Epithelial cell of esophagus (primary cell): ENCODE results near the gene SGTA.

Experiments
- DNase-seq: peaks from one replicate; pipeline ENCODE4 v3.0.0; 2010; ENCODE audit warnings: low read depth
- H3K4me3 ChIP-seq: 2 replicates; pipeline ENCODE4 v1.5.1; 2011; ENCODE audit warnings: mild to moderate bottlenecking, low read length, control low read depth
- TF ChIP-seq, protein P1 (sequence below): IDR thresholded peaks from 2 replicates; pipeline ENCODE4 v1.5.1; 2011; ENCODE audit warnings: low read depth, mild to moderate bottlenecking, low read length, control low read depth, inconsistent platforms; ENCODE audit not compliant: insufficient read depth; ENCODE audit errors: missing control alignments

Gene SGTA

DNA sequence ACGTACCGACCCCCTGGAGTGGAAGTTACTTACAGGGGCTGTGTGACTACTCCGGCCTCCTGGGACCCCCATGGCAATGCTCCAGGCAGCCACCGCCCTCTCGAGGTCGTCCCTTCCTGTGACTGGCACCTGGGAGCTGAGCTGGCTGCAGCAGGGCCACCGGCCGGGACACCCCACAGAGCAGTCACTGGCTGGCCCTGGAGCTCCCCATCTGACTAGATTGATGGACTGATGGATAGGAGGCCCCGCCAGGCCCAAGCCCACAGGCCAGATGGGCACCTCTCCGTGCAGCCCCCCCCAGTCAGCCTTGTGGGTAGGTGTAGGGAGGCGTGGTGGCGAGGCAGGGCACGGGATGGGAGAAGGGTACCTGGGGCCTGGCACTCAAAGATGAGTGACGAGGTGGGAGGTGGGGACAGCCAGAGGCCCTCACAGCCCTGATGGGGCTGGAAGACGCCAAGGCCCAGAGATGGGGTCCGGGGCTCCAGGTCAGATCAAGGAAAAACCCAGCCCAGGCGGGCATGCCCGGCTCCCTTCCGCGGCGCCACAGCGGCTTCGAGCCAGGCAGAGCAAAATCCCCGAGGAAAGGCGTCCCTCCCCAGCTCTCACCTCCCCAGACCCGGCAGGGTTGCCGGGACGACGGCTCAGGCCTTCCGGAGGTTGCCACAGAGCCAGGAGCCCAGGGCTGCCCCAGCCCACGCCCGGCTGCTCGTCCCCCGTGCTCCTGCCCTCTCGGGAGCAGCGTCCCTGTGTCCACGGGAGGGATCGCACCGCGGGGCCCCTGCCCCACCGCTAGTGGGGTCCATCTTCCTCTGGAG lies 51.7 kb downstream of the SGTA start:
- no peak overlapping the region for H3K4me3 ChIP-seq
- DNase-seq = no peak
- TF ChIP-seq, protein P1, sequence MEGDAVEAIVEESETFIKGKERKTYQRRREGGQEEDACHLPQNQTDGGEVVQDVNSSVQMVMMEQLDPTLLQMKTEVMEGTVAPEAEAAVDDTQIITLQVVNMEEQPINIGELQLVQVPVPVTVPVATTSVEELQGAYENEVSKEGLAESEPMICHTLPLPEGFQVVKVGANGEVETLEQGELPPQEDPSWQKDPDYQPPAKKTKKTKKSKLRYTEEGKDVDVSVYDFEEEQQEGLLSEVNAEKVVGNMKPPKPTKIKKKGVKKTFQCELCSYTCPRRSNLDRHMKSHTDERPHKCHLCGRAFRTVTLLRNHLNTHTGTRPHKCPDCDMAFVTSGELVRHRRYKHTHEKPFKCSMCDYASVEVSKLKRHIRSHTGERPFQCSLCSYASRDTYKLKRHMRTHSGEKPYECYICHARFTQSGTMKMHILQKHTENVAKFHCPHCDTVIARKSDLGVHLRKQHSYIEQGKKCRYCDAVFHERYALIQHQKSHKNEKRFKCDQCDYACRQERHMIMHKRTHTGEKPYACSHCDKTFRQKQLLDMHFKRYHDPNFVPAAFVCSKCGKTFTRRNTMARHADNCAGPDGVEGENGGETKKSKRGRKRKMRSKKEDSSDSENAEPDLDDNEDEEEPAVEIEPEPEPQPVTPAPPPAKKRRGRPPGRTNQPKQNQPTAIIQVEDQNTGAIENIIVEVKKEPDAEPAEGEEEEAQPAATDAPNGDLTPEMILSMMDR = no peak

DNA sequence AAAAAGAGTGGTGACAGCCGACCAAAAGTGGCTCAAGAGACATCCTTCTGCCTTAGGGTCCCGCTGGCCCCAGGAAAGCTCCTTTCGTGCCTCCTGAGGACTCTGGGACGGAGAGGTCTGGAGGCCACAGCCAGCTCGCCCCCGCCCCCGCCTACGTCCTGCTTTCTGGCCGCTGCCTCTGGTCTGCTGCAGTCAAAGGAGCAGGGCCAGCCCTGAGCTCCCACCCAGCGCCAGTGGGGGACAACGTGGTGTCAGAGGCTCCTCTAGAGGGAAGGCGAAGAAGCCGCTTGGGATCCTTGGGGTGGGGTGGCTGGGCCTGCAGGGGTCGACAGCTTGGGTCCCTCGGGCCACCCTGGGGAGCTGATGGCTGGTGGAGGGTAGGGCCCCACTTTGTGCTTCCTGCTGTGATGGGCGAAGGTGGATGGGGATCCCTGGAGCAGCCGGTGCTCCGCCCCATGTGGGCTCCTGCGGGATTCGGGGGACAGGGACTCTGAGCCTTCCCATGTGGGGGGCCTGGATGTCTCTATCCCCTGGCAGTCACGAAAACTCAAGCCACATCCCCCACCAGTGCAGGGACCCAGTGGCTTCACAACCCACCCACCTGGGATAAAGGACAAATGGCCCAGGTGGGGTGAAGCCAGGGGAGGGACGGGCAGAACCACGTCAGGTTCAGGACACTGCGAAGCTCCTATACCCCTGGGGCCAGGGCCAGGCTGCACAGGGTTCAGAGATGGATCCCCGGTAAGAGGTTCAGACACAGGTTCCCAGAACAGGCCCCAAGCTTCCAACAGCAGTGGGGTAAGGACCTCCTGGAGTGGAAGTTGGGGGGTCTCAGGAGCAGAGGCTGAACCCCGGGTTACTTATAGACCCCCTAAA lies 52.9 kb downstream of the SGTA start:
- no peak for DNase-seq
- no peak overlapping the region for H3K4me3 ChIP-seq
- TF ChIP-seq, protein P1 = no peak

DNA sequence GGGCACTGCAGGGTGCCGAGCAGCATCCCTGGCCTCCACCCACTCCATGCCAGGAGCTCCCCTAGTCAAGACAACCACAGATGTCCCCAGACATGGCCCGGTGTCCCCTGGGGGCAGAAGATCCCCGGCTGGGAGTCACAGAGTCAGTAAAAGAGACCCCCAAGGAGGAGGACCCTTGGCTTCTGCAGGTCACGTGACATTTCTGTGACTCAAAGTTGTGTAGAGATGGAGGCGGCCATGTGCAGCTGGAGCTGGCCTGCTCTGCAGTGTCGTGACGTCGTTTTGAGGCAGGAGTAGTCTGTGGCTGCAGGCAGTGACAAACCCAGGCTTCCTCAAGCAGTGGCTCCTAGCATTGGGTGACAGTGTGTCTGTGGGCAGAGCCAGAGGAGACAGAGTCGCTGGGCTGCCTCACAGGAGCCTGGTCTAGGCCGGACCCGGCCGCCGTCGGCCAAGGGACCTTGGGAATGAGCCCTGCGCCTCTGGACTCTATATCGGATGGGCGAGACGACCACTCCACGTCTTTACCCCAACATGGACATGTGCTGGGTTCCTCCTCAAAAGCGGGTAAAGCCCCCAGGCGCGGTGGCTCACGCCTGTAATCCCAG lies 54.2 kb downstream of the SGTA start:
- TF ChIP-seq, protein P1 = no peak
- no peak overlapping the region for H3K4me3 ChIP-seq
- DNase-seq = no peak

DNA sequence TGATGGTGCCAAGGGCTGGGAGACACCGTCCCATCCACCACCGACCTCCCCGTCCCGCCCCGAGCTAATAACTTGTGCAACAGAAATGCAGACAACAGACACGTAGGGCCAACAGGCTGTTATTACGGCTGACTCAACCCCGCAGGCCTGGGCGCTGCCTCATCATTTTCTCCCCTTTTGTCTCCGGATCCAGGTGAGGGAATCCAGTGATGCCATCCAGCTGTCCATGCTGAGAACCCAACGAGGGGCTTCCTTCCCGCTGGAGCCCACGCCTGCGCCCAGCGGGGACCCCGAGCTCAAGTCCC lies 55.5 kb downstream of the SGTA start:
- H3K4me3 ChIP-seq = no peak overlapping the region

DNA sequence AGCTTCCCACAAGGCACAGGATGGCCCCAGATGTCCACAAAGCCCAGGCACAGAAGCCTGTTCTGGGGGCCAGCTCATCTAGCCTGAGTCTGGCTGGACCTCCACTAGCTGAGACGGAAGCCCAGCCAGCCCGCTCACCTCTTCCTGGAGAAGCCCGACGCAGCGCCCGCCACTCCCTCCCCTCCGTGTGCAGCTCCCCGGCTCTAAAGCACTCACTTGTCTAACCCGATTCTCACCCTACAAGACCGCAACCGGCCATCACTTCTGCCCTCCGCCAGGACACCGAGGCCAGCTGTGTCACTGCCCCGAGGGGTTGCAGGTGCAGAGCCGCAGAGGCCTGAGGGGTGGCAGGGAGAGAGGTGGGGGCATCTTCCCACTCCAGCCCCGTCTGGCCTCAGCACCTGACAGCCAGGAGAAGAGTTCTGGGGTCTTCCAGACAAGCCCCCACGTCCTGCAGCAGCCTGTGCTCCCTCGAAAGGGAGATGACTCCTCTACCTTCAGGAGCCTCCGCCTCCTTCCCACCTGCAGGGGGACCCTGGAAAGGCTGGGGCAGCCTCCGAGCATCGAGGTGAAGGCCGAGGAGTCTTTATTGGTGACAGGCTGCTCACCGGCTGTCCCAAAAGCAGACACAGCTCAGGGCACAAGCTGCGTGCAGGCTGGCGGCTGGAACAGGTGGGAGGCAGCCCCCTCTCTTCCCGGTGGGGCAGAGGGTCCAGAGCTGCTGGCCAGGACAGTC lies 56.0 kb downstream of the SGTA start:
- TF ChIP-seq, protein P1 = no peak
- no peak overlapping the region for H3K4me3 ChIP-seq
- DNase-seq = peak; percentile 25

More for the DNA sequence above, 55.5 kb downstream of the SGTA start:
- peak; percentile 78 for DNase-seq
- TF ChIP-seq, protein P1 = no peak

DNA sequence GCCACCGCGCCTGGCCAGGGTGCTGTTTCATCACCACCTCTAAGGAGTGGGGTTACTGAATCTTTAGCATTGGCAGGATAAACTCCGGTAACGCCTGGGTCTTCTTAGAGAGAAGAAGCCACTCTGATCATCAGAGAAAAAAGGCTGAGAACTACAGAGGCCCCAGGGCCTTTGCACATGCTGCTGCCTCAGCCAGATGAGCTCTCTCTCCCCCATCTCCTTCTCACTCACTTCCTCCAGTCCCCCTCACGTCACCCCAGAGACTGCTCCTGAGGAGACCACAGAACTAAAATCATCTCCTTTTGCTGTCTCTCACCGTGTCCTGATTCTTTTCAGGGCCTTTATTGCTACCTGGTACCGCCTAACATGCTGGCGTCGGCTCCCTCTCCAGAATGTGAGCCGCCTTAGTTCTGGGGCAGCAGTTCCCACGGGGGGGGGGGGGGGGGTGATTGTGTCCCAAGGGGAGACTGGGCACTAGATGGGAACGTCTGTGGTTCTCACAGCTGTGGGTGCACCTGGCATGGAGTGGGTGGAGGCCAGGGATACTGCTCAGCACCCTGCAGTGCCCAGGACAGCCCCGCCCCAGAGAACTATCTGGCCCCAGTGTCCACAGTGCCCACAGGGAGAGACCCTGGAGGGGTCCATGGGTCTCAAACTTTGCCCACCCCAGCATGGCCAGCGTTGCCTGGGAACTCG lies 56.8 kb downstream of the SGTA start:
- TF ChIP-seq, protein P1 = no peak
- DNase-seq = no peak
- no peak overlapping the region for H3K4me3 ChIP-seq
